Measurements from ENCODE around the gene B3GNT4.

DNA sequence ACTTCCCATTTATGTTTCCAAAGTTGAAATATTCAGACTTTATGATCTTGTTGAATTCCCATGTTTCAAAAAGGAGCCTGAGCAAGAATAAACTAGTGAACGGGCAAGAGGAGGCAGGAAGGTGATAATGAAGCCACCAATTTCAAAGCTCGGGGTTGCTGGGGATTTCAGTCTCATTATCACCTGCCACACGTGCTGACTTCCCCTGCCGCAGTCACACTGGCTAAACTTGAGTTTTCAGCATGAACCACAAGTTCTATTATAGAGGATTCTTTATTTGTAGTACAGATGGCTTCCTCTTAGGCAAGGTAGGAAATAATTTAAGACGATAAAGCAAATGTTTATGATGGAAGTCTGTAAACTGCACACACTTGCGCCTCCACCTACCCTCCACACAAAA is 40.5 kb downstream of the B3GNT4 start:
- no peak for TF ChIP-seq POLR2A (IDR thresholded peaks at IDR 0.05; ENCODE audit: low read depth, low read length)
- no peak for TF ChIP-seq CTCF (IDR thresholded peaks at IDR 0.05; ENCODE audit: extremely low read depth in 1 of 2, insufficient read depth in 1 of 2, low read depth in 1 of 2, low read length in 2 of 2)
- no peak for TF ChIP-seq POLR2AphosphoS5 (IDR thresholded peaks at IDR 0.05; ENCODE audit: insufficient read depth, low read depth, low read length)
- no peak for TF ChIP-seq EZH2 (IDR thresholded peaks at IDR 0.05; ENCODE audit: borderline replicate concordance, low read depth, low read length, severe bottlenecking)
- no peak for TF ChIP-seq MYC (IDR thresholded peaks at IDR 0.05; ENCODE audit: low read depth, low read length)
- no peak for TF ChIP-seq JUN (IDR thresholded peaks at IDR 0.05; ENCODE audit: borderline replicate concordance, insufficient read depth, insufficient read length, low read depth)
- TF ChIP-seq GATA2 (IDR thresholded peaks at IDR 0.05; ENCODE audit: insufficient read depth, insufficient read length, low read depth, low read length) = no peak
- TF ChIP-seq, protein P1, sequence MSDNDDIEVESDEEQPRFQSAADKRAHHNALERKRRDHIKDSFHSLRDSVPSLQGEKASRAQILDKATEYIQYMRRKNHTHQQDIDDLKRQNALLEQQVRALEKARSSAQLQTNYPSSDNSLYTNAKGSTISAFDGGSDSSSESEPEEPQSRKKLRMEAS (IDR thresholded peaks at IDR 0.05; ENCODE audit: insufficient read depth, insufficient read length) = no peak
